Mesangial cell (primary cell): ENCODE data around the gene CAV1. TPM values are rescaled to one million over a fixed set of nuclear protein-coding genes. Genes with fewer than 3 reads are reported as not detected.

Experiments used
- total RNA-seq: library from RNA; depleted of rRNA; stranded (reverse); fragments of >200 nt; gene quantifications from 2 replicates; pipeline ENCODE4 v1.2.3, GENCODE V29; 2015

CAV1 gene
- total RNA-seq, result 69.3 and 147 TPM in 2 replicates

GRCh38 chr7:116524609-116525297, at the start of gene CAV1:
TSS of gene CAV1 (plus strand) at chr7:116525036. CDS start at chr7:116525063, 27 bp downstream.

GRCh38 chr7:116499168-116500077, 25.4 kb upstream of the CAV1 start, which contains the start of gene CAV2:
TSS of gene CAV2 (plus strand) at chr7:116499738. CDS start at chr7:116499782, 44 bp downstream.

Other genes starting within 250 kb of the CAV1 start
- 94.4 and 106 TPM in 2 replicates for gene CAV2, start 25.3 kb upstream of the CAV1 start, total RNA-seq
- gene MET, start 147.2 kb downstream of the CAV1 start, total RNA-seq, result 124 and 141 TPM in 2 replicates